Chondrocyte (in vitro differentiated cells): ENCODE data around the gene SNED1. TPM values are rescaled to one million over a fixed set of nuclear protein-coding genes. Genes with fewer than 3 reads are reported as not detected.

Source experiments
- DNase-seq: peaks from one replicate; pipeline ENCODE4 v3.0.0; 2021; ENCODE audit warnings: mixed read lengths, low spot score
- H3K27ac Mint-ChIP-seq: one replicate; pipeline ENCODE4 v1.8.0; 2021; ENCODE audit warnings: mild to moderate bottlenecking, moderate library complexity, mixed read lengths; ENCODE audit not compliant: unreplicated experiment
- H3K27me3 Mint-ChIP-seq: 2 replicates; pipeline ENCODE4 v1.8.0; 2021; ENCODE audit warnings: low read depth, mixed read lengths
- H3K36me3 Mint-ChIP-seq: 2 replicates; pipeline ENCODE4 v1.8.0; 2021; ENCODE audit warnings: low read depth, mixed read lengths
- H3K4me1 Mint-ChIP-seq: 2 replicates; pipeline ENCODE4 v1.8.0; 2021; ENCODE audit warnings: low read depth, mild to moderate bottlenecking, mixed read lengths
- H3K4me3 Mint-ChIP-seq: one replicate; pipeline ENCODE4 v1.8.0; 2021; ENCODE audit warnings: mild to moderate bottlenecking, moderate library complexity, mixed read lengths; ENCODE audit not compliant: unreplicated experiment
- H3K9me3 Mint-ChIP-seq: 2 replicates; pipeline ENCODE4 v1.8.0; 2021; ENCODE audit warnings: low read depth, mixed read lengths
- CTCF ChIP-seq: fragments of 200-600 bp; sonication (generic); IDR thresholded peaks from 2 replicates; pipeline ENCODE4 v1.5.0; 2021; ENCODE audit warnings: antibody characterized with exemption, mild to moderate bottlenecking, moderate library complexity
- total RNA-seq: library from RNA; stranded (reverse); gene quantifications from 3 replicates; pipeline ENCODE4 v1.2.1, GENCODE V29; 2021

Gene SNED1
- total RNA-seq, 1 donor from 2014 or later: 1.9 TPM

GRCh38 chr2:240990726-240991377 is 7.6 kb upstream of the SNED1 start:
- no peak for DNase-seq
- H3K27ac Mint-ChIP-seq: no peak overlapping the region
- TF ChIP-seq CTCF: no peak
- H3K27me3 Mint-ChIP-seq: peaks cover 2% of the 10 kb centered on the region
- H3K9me3 Mint-ChIP-seq: no peaks in the 10 kb centered on the region
- peaks cover 24% of the 10 kb centered on the region for H3K4me1 Mint-ChIP-seq
- no peaks in the 10 kb centered on the region for H3K36me3 Mint-ChIP-seq
- no peak overlapping the region for H3K4me3 Mint-ChIP-seq

GRCh38 chr2:240991378-240992263 is 6.8 kb upstream of the SNED1 start:
- Mint-ChIP-seq H3K4me1 (peaks cover 24% of the 10 kb centered on the region), H3K36me3 (no peaks in the 10 kb centered on the region), H3K4me3 (peak overlapping the region; percentile 16), H3K27ac (peak overlapping the region; percentile 75), H3K9me3 (no peaks in the 10 kb centered on the region), H3K27me3 (no peaks in the 10 kb centered on the region)
- peak; percentile 94 for DNase-seq
- TF ChIP-seq CTCF: no peak

GRCh38 chr2:240992572-240993291 is 5.7 kb upstream of the SNED1 start:
- Mint-ChIP-seq H3K4me3 (no peak overlapping the region), H3K9me3 (no peaks in the 10 kb centered on the region), H3K27me3 (peaks cover 2% of the 10 kb centered on the region), H3K27ac (no peak overlapping the region), H3K36me3 (no peaks in the 10 kb centered on the region), H3K4me1 (peaks cover 24% of the 10 kb centered on the region)
- no peak for DNase-seq
- no peak for TF ChIP-seq CTCF

- H3K9me3 Mint-ChIP-seq: no peaks in the 10 kb centered on the region
- no peak overlapping the region for H3K27ac Mint-ChIP-seq
- DNase-seq: peak; percentile 90
- H3K4me3 Mint-ChIP-seq: no peak overlapping the region
- H3K36me3 Mint-ChIP-seq: no peaks in the 10 kb centered on the region
- no peak for TF ChIP-seq CTCF
- peaks cover 21% of the 10 kb centered on the region for H3K4me1 Mint-ChIP-seq
- peaks cover 2% of the 10 kb centered on the region for H3K27me3 Mint-ChIP-seq
These were observed 4.8 kb upstream of the SNED1 start for GRCh38 chr2:240993446-240994170.
